GM12801 (cell line): ENCODE data around the gene FUBP3.

Experiments used
- TF ChIP-seq, protein P1 (sequence below): IDR thresholded peaks from one replicate; pipeline ENCODE4 v1.5.1; 2011; ENCODE audit warnings: control low read depth; ENCODE audit not compliant: insufficient read length; ENCODE audit errors: extremely low read depth

The FUBP3 gene

DNA sequence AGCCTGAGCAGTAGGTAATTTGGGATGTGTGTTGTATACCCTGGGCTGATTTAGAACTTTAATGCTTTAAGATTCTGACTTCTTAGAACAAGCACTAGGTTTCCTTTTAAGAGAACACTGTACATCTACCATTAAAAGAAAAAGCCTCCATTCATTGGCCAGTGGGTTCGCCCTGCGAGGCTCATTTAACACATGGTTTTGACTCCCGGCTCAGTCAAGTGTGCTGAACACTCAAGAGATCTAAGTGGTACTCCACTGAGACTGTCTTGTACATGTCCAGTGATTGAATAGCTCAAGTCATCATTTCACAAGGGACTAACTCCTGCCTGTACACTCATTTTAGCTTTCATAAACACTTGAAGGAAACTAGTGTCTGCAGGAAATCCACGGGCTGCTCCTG is 3.9 kb downstream of the FUBP3 start:
- TF ChIP-seq, protein P1, sequence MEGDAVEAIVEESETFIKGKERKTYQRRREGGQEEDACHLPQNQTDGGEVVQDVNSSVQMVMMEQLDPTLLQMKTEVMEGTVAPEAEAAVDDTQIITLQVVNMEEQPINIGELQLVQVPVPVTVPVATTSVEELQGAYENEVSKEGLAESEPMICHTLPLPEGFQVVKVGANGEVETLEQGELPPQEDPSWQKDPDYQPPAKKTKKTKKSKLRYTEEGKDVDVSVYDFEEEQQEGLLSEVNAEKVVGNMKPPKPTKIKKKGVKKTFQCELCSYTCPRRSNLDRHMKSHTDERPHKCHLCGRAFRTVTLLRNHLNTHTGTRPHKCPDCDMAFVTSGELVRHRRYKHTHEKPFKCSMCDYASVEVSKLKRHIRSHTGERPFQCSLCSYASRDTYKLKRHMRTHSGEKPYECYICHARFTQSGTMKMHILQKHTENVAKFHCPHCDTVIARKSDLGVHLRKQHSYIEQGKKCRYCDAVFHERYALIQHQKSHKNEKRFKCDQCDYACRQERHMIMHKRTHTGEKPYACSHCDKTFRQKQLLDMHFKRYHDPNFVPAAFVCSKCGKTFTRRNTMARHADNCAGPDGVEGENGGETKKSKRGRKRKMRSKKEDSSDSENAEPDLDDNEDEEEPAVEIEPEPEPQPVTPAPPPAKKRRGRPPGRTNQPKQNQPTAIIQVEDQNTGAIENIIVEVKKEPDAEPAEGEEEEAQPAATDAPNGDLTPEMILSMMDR = no peak

DNA sequence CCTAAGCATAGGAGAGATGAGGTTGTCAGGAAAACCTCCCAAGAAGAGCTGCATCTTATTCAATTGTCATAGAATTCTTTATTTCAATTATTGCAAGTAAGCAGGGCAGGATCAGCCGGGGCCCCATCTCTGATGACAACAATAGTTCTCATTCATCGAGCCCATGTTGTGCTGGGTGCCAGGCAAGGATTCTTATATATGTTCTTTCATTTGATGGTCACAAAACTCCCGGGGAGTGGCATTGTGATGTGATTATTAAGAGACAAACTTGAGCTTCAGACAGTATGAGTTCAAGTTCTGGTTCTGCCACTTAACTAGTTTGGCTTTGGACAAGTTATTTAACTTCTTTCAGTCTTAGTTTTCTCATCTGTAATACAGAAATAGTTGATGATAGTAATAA is 8.5 kb downstream of the FUBP3 start:
- TF ChIP-seq, protein P1 = no peak

DNA sequence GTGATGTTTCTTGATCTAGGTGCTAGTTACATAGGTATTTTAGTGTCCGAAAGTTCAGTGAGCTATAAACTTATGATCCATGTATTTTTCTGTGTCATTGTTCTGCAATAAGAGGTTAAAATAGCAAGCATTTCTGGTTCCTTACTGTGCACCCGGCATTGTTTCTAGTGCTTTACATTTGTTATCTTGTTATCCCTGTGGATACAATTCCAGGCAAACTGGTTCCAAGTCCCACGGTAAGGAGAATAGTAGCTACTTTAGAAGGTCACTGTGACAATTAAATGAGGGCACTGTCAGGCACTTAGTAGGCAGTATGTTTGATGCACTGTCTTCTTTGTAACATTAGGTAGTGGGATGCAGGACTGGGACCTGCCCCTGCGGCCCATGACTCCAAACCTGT is 9.0 kb downstream of the FUBP3 start:
- TF ChIP-seq, protein P1 = no peak

DNA sequence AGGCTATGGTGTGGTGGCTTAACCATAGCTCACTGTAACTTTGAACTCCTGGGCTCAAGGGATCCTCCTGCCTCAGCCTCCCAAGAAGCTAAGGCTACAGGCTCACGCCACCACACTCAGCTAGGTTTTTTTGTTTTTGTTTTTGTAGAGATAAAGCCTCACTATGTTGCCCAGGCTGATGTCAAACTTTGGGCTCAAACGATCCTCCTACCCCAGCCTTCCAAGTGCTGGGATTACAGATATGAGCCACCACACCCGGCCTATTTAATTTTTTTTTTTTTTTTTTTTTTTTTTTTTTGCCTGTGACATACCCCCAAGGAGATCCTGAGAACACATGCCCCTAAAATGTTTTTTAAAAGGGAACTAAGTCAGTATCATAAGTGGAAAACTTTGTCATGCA is 10.4 kb downstream of the FUBP3 start:
- TF ChIP-seq, protein P1 = no peak

DNA sequence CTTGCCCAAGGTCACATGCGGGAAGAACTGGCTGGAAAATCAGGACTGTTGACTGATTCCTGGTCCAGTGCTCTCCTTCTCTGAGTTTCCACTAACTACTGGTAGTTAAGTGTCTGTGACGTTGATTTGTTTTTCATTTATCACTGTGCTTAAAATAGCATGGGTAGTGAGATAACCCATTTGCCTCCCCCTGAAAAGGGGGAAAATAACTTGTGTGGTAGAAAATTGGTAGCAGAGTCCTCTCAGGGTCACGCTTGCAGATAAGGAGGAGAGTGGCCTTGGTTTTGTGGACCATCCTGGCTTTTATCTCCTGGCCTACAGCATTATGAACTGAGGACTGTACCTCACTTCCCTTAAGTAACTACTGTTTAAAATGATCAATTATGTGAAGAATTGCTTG is 10.9 kb downstream of the FUBP3 start:
- TF ChIP-seq, protein P1 = no peak

DNA sequence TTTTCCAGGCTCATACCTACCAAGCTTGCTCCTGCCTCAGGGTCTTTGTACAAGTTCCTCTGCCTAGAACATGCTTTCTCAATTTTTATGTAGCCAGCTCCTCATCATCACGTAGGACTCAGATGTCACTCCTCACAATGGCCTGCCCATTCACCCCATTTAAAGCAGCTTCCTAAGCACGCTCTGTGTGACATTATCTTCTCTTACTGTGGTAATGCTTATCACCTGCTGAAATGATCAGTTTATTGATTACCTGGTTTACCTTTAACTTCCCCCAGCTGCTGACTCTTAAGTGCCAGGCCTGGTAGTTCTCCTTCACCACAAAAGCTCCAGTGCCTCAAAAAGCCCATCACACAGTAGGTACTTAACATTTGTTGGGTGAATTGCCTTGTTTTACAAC is 13.6 kb downstream of the FUBP3 start:
- TF ChIP-seq, protein P1 = no peak

DNA sequence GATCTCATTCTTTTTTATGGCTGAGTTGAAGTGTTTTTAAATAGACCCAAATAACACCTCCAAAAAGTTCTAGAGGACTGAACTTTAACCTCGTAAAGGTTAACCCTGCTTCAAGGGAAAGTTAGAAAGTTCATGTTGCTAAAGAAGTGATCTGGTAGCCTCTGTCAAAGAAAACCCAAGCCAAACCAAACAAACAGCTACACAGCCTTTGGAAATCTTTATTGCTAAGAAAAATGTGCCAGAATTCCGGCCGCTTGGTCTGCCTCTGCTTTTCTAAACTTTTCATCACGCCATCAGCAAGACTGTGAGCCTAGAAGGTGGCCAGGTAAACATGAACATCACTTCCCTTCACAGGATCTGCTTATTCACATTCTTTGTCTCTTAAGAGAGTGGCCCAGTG is 17.9 kb downstream of the FUBP3 start:
- TF ChIP-seq, protein P1 = no peak

DNA sequence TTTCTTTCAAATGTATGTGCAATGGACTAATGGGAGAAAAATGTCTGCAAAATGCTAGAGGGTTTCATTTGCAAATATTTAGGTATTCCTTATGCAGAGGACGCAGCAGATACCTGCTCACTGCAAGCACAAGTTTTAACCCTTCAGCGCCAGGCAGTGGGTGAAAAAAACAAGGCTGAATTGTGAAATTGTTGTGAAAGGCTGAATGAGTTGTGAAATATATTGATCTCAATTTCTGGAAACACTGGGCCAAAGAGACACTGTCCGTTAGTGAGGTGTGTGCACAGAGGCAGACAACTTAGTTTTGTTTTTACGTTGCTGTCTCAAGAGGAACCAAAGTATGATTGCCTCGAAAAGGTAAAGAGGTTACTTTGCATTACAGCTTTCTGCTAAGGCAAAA is 18.8 kb downstream of the FUBP3 start:
- TF ChIP-seq, protein P1 = no peak
